ENCODE data around the gene MARCHF10. TPM values are rescaled to one million over a fixed set of nuclear protein-coding genes. Genes with fewer than 3 reads are reported as not detected.

Gene MARCHF10
- total RNA-seq, 2 experiments from 2014 or later, result not detected

DNA sequence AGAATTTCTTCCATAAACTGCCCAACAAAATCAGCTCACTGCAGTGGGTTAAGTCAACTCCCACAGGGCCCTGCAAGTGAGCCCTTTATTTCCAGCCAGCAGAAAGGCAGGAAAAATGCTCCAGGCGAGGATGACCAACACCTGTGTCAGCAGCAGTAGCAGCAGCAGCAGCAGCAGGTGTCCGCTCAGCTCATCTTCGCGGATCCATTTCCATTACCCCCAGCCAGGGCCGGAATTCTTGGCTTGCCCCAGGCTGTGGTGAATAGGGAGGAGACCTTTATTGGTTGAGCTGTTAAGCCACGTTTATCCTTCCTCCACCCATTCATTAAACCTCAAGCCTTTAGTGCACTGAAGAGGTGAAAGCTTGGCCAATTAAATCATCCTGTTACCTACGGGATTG lies 46.2 kb downstream of the MARCHF10 start:
- Histone ChIP-seq H4K20me1 (ENCODE audit: insufficient read depth, low read length) (no peaks in the 10 kb centered on the region), H3K79me2 (ENCODE audit: insufficient read depth, low read depth, low read length) (no peaks in the 10 kb centered on the region), H3K36me3 (ENCODE audit: insufficient read depth, low read length) (no peaks in the 10 kb centered on the region), H3K4me2 (ENCODE audit: low read length) (no peak overlapping the region), H3K4me3 (ENCODE audit: low read depth, low read length, poor library complexity, severe bottlenecking) (no peak overlapping the region), H3K9me3 (ENCODE audit: low read length) (no peaks in the 10 kb centered on the region), H3K9me2 (ENCODE audit: insufficient read depth, low read length) (no peaks in the 10 kb centered on the region), H2AFZ (ENCODE audit: low read length) (no peak overlapping the region), H3K4me1 (ENCODE audit: insufficient read depth, low read length, poor library complexity, severe bottlenecking) (no peaks in the 10 kb centered on the region), H3K27ac (ENCODE audit: low read depth, low read length, poor library complexity, severe bottlenecking) (no peak overlapping the region)
- intact Hi-C loops (cut with micrococcal nuclease; ENCODE audit: unreplicated experiment), result no loop called here
- no peak for DNase-seq (ENCODE audit: low spot score)
- no peak for TF ChIP-seq EZH2phosphoT487 (IDR thresholded peaks at IDR 0.05; ENCODE audit: borderline replicate concordance, low read depth, low read length)
- TF ChIP-seq, protein P1, sequence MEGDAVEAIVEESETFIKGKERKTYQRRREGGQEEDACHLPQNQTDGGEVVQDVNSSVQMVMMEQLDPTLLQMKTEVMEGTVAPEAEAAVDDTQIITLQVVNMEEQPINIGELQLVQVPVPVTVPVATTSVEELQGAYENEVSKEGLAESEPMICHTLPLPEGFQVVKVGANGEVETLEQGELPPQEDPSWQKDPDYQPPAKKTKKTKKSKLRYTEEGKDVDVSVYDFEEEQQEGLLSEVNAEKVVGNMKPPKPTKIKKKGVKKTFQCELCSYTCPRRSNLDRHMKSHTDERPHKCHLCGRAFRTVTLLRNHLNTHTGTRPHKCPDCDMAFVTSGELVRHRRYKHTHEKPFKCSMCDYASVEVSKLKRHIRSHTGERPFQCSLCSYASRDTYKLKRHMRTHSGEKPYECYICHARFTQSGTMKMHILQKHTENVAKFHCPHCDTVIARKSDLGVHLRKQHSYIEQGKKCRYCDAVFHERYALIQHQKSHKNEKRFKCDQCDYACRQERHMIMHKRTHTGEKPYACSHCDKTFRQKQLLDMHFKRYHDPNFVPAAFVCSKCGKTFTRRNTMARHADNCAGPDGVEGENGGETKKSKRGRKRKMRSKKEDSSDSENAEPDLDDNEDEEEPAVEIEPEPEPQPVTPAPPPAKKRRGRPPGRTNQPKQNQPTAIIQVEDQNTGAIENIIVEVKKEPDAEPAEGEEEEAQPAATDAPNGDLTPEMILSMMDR (conservative IDR thresholded peaks at IDR 0.05; ENCODE audit: low read length), result no peak
- ChIA-PET POLR2A (no interaction called here), CTCF (ENCODE audit: unreplicated experiment) (no interaction called here)
- BruUV-seq (replicated peaks), result no TSS peak

DNA sequence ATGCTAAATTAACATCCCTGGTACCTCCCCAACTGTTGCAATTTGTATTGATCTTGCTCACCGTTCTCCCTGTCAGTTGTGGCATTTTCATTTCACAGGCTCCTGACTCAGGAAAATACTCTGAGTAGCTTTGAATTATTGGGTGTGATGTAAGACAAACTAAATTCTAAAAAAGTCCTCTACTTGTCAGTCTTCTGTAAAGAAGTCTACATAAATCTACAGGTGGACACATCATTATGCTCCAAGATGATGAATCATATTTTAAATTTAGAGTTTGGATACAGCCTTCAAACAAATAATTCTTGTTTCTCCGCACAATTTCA lies 47.2 kb downstream of the MARCHF10 start:
- CTCF ChIA-PET (ENCODE audit: unreplicated experiment), result no interaction called here
- no TSS peak for BruUV-seq (replicated peaks)
- intact Hi-C loops (cut with micrococcal nuclease; ENCODE audit: unreplicated experiment), result no loop called here
- no peak overlapping the region for H2AFZ ChIP-seq (ENCODE audit: low read length)
- POLR2A ChIA-PET, result no interaction called here
- TF ChIP-seq EZH2phosphoT487 (IDR thresholded peaks at IDR 0.05; ENCODE audit: borderline replicate concordance, low read depth, low read length), result no peak
- TF ChIP-seq, protein P1 (conservative IDR thresholded peaks at IDR 0.05; ENCODE audit: low read length), result no peak
- H3K79me2 ChIP-seq (ENCODE audit: insufficient read depth, low read depth, low read length), result no peaks in the 10 kb centered on the region
- H3K4me2 ChIP-seq (ENCODE audit: low read length), result no peak overlapping the region
- H3K4me1 ChIP-seq (ENCODE audit: insufficient read depth, low read length, poor library complexity, severe bottlenecking), result no peaks in the 10 kb centered on the region
- H4K20me1 ChIP-seq (ENCODE audit: insufficient read depth, low read length), result no peaks in the 10 kb centered on the region
- no peak overlapping the region for H3K27ac ChIP-seq (ENCODE audit: low read depth, low read length, poor library complexity, severe bottlenecking)
- DNase-seq (ENCODE audit: low spot score), result no peak
- no peaks in the 10 kb centered on the region for H3K9me2 ChIP-seq (ENCODE audit: insufficient read depth, low read length)
- no peaks in the 10 kb centered on the region for H3K36me3 ChIP-seq (ENCODE audit: insufficient read depth, low read length)
- H3K4me3 ChIP-seq (ENCODE audit: low read depth, low read length, poor library complexity, severe bottlenecking), result no peak overlapping the region
- H3K9me3 ChIP-seq (ENCODE audit: low read length), result no peaks in the 10 kb centered on the region

DNA sequence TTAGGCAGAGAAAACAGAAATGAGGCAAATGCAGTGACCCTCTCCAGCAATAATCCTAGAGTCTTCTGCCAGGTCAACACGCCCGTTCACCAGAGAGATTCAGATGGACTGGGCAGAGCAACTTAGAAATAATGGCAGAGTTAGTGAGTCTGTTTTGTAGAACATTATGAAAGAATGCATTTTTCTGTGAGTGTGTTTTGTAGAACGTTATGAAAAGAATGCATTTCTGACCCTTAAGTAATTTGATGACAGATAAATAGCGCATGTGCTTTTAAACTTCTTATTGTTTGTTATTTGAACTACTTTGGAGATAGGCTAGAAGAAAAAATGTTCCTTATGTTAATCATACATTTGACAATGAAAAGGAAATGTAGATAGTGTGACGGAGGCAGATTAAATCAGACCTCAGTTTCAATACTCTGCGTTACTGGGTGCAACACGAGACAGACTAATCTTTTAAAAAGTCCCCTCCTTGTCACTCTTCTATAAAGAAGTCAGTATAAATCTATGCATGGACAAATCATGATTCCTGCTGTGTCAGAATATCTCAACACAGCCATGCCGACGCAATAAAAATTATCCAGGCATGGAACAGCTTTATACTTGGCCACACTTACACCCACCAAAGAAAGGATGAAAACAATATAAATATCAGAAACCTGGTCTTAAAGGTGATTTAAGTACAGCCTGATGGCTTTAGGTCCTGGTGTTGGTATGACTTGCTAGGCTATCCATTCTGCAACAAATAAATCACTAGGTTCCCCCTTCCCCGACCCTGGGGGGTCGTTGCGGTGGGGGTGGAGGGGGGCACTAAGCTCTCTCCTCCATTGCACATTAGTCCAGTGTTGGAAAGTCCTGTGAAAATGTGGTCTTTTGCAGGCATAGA lies 47.8 kb downstream of the MARCHF10 start:
- Histone ChIP-seq H3K9me3 (ENCODE audit: low read length) (no peaks in the 10 kb centered on the region), H3K9me2 (ENCODE audit: insufficient read depth, low read length) (no peaks in the 10 kb centered on the region), H3K36me3 (ENCODE audit: insufficient read depth, low read length) (no peaks in the 10 kb centered on the region), H3K4me3 (ENCODE audit: low read depth, low read length, poor library complexity, severe bottlenecking) (no peak overlapping the region), H4K20me1 (ENCODE audit: insufficient read depth, low read length) (no peaks in the 10 kb centered on the region), H3K27ac (ENCODE audit: low read depth, low read length, poor library complexity, severe bottlenecking) (no peak overlapping the region), H2AFZ (ENCODE audit: low read length) (no peak overlapping the region), H3K4me2 (ENCODE audit: low read length) (no peak overlapping the region), H3K4me1 (ENCODE audit: insufficient read depth, low read length, poor library complexity, severe bottlenecking) (no peaks in the 10 kb centered on the region), H3K79me2 (ENCODE audit: insufficient read depth, low read depth, low read length) (no peaks in the 10 kb centered on the region)
- CTCF ChIA-PET (ENCODE audit: unreplicated experiment), result no interaction called here
- POLR2A ChIA-PET, result no interaction called here
- TF ChIP-seq, protein P1 (conservative IDR thresholded peaks at IDR 0.05; ENCODE audit: low read length), result no peak
- no peak for TF ChIP-seq EZH2phosphoT487 (IDR thresholded peaks at IDR 0.05; ENCODE audit: borderline replicate concordance, low read depth, low read length)
- intact Hi-C loops (cut with micrococcal nuclease; ENCODE audit: unreplicated experiment), result no loop called here
- BruUV-seq (replicated peaks), result no TSS peak
- DNase-seq (ENCODE audit: low spot score), result no peak
